Measurements from ENCODE around the gene EFHD1.
"Not testable (repeated sequence)": the region's sequence is repeated elsewhere in the genome, so short reads cannot be mapped to it uniquely, and the experiment has no call there.

DNA sequence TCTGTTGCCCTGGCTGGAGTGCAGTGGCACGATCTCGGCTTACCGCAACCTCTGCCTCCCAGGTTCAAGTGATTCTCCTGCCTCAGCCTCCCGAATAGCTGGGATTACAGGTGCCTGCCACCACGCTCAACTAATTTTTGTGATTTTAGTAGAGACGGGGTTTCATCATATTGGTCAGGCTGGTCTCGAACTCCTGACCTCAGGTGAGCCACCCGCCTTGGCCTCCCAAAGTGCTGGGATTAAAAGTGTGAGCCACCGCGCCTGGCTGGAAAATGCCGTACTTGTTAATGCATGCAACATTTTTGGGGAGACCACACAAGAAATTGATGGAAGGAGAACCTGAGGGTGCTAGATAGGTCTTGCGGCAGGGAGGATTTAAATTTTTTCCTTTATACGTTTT, 57.7 kb downstream of the EFHD1 start:
- TF ChIP-seq, protein P1, sequence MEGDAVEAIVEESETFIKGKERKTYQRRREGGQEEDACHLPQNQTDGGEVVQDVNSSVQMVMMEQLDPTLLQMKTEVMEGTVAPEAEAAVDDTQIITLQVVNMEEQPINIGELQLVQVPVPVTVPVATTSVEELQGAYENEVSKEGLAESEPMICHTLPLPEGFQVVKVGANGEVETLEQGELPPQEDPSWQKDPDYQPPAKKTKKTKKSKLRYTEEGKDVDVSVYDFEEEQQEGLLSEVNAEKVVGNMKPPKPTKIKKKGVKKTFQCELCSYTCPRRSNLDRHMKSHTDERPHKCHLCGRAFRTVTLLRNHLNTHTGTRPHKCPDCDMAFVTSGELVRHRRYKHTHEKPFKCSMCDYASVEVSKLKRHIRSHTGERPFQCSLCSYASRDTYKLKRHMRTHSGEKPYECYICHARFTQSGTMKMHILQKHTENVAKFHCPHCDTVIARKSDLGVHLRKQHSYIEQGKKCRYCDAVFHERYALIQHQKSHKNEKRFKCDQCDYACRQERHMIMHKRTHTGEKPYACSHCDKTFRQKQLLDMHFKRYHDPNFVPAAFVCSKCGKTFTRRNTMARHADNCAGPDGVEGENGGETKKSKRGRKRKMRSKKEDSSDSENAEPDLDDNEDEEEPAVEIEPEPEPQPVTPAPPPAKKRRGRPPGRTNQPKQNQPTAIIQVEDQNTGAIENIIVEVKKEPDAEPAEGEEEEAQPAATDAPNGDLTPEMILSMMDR (conservative IDR thresholded peaks at IDR 0.05; ENCODE audit: low read depth, low read length) = not testable (repeated sequence)
- TF ChIP-seq EZH2 (IDR thresholded peaks at IDR 0.05; ENCODE audit: borderline replicate concordance, low read depth, low read length, poor library complexity, severe bottlenecking) = not testable (repeated sequence)
